Chondrocyte (in vitro differentiated cells): ENCODE data around the gene TBC1D19. TPM values are rescaled to one million over a fixed set of nuclear protein-coding genes. Genes with fewer than 3 reads are reported as not detected.
"Not testable (repeated sequence)": the region's sequence is repeated elsewhere in the genome, so short reads cannot be mapped to it uniquely, and the experiment has no call there.

Experiments used
- DNase-seq: peaks from one replicate; pipeline ENCODE4 v3.0.0; 2021; ENCODE audit warnings: mixed read lengths, low spot score
- H3K27ac Mint-ChIP-seq: one replicate; pipeline ENCODE4 v1.8.0; 2021; ENCODE audit warnings: mild to moderate bottlenecking, moderate library complexity, mixed read lengths; ENCODE audit not compliant: unreplicated experiment
- H3K27me3 Mint-ChIP-seq: 2 replicates; pipeline ENCODE4 v1.8.0; 2021; ENCODE audit warnings: low read depth, mixed read lengths
- H3K36me3 Mint-ChIP-seq: 2 replicates; pipeline ENCODE4 v1.8.0; 2021; ENCODE audit warnings: low read depth, mixed read lengths
- H3K4me1 Mint-ChIP-seq: 2 replicates; pipeline ENCODE4 v1.8.0; 2021; ENCODE audit warnings: low read depth, mild to moderate bottlenecking, mixed read lengths
- H3K4me3 Mint-ChIP-seq: one replicate; pipeline ENCODE4 v1.8.0; 2021; ENCODE audit warnings: mild to moderate bottlenecking, moderate library complexity, mixed read lengths; ENCODE audit not compliant: unreplicated experiment
- H3K9me3 Mint-ChIP-seq: 2 replicates; pipeline ENCODE4 v1.8.0; 2021; ENCODE audit warnings: low read depth, mixed read lengths
- CTCF ChIP-seq: fragments of 200-600 bp; sonication (generic); IDR thresholded peaks from 2 replicates; pipeline ENCODE4 v1.5.0; 2021; ENCODE audit warnings: antibody characterized with exemption, mild to moderate bottlenecking, moderate library complexity
- total RNA-seq: library from RNA; stranded (reverse); gene quantifications from 3 replicates; pipeline ENCODE4 v1.2.1, GENCODE V29; 2021

Gene TBC1D19
- total RNA-seq, 1 donor from 2014 or later: 12.4 TPM

GRCh38 chr4:26574563-26574962 is 9.3 kb upstream of the TBC1D19 start:
- no peak overlapping the region for H3K4me3 Mint-ChIP-seq
- peaks cover 42% of the 10 kb centered on the region for H3K4me1 Mint-ChIP-seq
- TF ChIP-seq CTCF: no peak
- H3K27ac Mint-ChIP-seq: no peak overlapping the region
- H3K36me3 Mint-ChIP-seq: no peaks in the 10 kb centered on the region
- no peaks in the 10 kb centered on the region for H3K9me3 Mint-ChIP-seq
- no peak for DNase-seq
- H3K27me3 Mint-ChIP-seq: no peaks in the 10 kb centered on the region

DNA sequence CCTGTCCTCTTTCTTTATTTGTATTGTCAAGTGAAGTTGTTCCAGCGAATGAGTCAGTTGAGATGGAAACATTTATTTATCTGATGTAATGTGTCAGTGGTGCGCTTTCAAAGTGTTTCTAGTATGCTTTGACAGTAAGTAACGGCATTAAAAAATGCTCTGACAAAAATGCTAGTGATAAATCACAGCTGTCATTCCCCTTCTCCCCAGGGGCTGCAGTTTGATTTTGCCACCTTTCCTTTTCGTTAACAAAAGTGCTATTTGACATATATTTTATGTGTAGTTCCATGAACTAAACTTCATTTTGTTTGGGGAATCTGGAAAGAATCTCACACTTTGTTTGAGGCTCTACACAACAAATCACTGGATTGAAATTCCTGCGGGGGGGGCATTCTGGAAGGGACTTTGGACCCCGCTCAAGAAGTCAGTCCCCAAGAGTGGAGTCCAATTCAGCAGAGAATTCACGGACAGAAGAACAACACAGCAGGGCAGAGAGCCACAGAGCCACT is 7.6 kb upstream of the TBC1D19 start:
- Mint-ChIP-seq H3K4me1 (peaks cover 36% of the 10 kb centered on the region), H3K36me3 (no peaks in the 10 kb centered on the region), H3K27me3 (no peaks in the 10 kb centered on the region), H3K27ac (peak overlapping the region; percentile 86), H3K4me3 (peak overlapping the region; percentile 48), H3K9me3 (no peaks in the 10 kb centered on the region)
- no peak for TF ChIP-seq CTCF
- no peak for DNase-seq

DNA sequence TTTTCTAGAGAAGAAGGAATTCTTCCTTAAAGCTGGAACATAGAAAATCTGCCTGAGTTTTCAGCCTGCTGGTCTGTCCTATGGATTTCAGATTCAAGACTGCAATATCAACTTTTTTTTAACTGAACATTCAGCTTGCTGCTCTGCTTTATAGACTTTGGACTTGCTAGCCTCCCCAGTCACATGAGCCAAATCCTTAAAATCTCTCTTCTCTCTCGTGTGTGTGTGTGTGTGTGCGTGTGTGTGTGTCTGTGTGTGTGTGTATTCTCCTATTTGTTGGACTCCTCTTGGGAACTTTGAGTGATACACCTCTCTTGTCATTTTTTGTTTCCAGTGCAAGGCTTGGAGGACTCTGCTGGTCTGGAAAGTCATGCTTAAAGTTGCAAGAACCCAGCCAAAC is 6.8 kb upstream of the TBC1D19 start:
- H3K9me3 Mint-ChIP-seq: no peaks in the 10 kb centered on the region
- H3K27ac Mint-ChIP-seq: peak overlapping the region; percentile 6
- peaks cover 36% of the 10 kb centered on the region for H3K4me1 Mint-ChIP-seq
- no peaks in the 10 kb centered on the region for H3K27me3 Mint-ChIP-seq
- no peak for TF ChIP-seq CTCF
- H3K4me3 Mint-ChIP-seq: no peak overlapping the region
- H3K36me3 Mint-ChIP-seq: no peaks in the 10 kb centered on the region
- no peak for DNase-seq

DNA sequence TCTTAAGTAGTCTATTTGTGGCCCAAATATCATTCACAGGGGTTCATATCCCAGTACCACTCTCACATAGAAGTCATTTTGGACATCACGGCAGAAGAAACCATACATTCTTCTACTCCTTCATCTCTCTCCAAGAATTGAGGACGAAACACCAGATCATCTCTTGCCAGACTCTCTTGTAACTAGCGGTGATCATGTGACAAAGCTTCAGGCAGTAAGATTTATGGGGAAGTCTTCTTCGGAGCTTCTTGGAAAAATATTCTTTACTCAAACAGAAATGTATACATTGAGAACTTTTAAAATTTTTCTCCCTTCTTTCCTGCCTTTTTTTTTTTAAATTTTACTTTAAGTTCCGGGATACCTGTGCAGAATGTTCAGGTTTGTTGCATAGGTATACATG is 4.7 kb upstream of the TBC1D19 start:
- TF ChIP-seq CTCF: no peak
- no peaks in the 10 kb centered on the region for H3K9me3 Mint-ChIP-seq

DNA sequence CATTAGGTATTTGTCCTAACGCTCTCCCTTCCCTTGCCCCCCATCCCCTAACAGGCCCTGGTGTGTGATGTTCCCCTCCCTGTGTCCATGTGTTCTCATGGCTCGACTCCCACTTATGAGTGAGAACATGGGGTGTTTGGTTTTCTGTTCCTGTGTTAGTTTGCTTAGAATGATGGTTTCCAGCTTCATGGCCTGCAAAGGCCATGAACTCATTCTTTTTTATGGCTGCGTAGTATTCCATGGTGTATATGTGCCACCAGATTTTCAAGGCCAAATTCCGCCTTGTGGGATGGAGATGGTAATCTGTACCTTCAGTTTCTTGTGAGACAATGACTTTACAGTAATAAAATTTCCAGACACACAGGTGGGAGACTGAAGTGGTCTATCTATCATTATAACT is 2.5 kb upstream of the TBC1D19 start:
- DNase-seq, H3K36me3 Mint-ChIP-seq, H3K9me3 Mint-ChIP-seq, H3K4me3 Mint-ChIP-seq, H3K27me3 Mint-ChIP-seq, H3K27ac Mint-ChIP-seq: not testable (repeated sequence)
- H3K4me1 Mint-ChIP-seq: peaks cover 40% of the 10 kb centered on the region

More for the DNA sequence above, 4.7 kb upstream of the TBC1D19 start:
- H3K4me3 Mint-ChIP-seq: no peak overlapping the region
- no peak overlapping the region for H3K27ac Mint-ChIP-seq
- no peaks in the 10 kb centered on the region for H3K36me3 Mint-ChIP-seq
- H3K27me3 Mint-ChIP-seq: no peaks in the 10 kb centered on the region
- H3K4me1 Mint-ChIP-seq: peaks cover 33% of the 10 kb centered on the region
- DNase-seq: no peak

DNA sequence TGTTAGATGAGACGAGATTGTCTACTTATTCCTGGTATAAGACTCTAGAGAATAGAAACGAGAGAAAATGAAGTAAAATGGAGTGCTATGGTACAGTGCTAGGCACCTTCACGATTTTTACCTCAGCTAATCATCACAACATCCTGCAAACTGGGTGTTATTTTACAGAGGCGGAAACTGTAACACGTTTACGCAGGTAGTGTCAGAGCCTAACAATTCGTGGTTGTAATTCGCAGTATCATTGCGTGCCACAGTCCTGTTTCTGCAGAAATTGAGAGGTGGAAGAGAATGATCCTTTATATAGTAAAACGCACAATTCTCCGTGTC is 383 bp upstream of the TBC1D19 start:
- Mint-ChIP-seq H3K27ac (peak overlapping the region; percentile 97), H3K27me3 (no peaks in the 10 kb centered on the region), H3K36me3 (peaks cover 2% of the 10 kb centered on the region), H3K4me3 (peak overlapping the region; percentile 93), H3K9me3 (peaks cover 2% of the 10 kb centered on the region), H3K4me1 (peaks cover 33% of the 10 kb centered on the region)
- TF ChIP-seq CTCF: no peak
- DNase-seq: no peak
